Measurements from ENCODE around the gene CAMK2G.
"Not testable (repeated sequence)": the region's sequence is repeated elsewhere in the genome, so short reads cannot be mapped to it uniquely, and the experiment has no call there.

The CAMK2G gene

GRCh38 chr10:73796766-73797165 lies 77.6 kb downstream of the CAMK2G start:
- DNase-seq (ENCODE audit: insufficient read length, low spot score) (no peak), FAIRE-seq (no peak)
- TF ChIP-seq CTCF (IDR thresholded peaks at IDR 0.05; ENCODE audit: insufficient read depth, missing control alignments), result no peak

- FAIRE-seq; DNase-seq (ENCODE audit: insufficient read length, low spot score): not testable (repeated sequence)
Observed at GRCh38 chr10:73796035-73796434, 78.3 kb downstream of the CAMK2G start.

- FAIRE-seq; DNase-seq (ENCODE audit: insufficient read length, low spot score): not testable (repeated sequence)
Observed at GRCh38 chr10:73795491-73795890, 78.9 kb downstream of the CAMK2G start.

GRCh38 chr10:73793456-73793855 lies 80.9 kb downstream of the CAMK2G start:
- no peak for FAIRE-seq
- no peak for TF ChIP-seq CTCF (IDR thresholded peaks at IDR 0.05; ENCODE audit: insufficient read depth, missing control alignments)
- DNase-seq (ENCODE audit: insufficient read length, low spot score), result no peak

GRCh38 chr10:73791871-73792400 lies 82.4 kb downstream of the CAMK2G start:
- FAIRE-seq (no peak), DNase-seq (ENCODE audit: insufficient read length, low spot score) (no peak)
- TF ChIP-seq CTCF (IDR thresholded peaks at IDR 0.05; ENCODE audit: insufficient read depth, missing control alignments), result no peak

- no peak for TF ChIP-seq CTCF (IDR thresholded peaks at IDR 0.05; ENCODE audit: insufficient read depth, missing control alignments)
- DNase-seq (ENCODE audit: insufficient read length, low spot score), result no peak
- no peak for FAIRE-seq
Observed at GRCh38 chr10:73790886-73791625, 83.3 kb downstream of the CAMK2G start.

GRCh38 chr10:73789659-73790055 lies 84.7 kb downstream of the CAMK2G start:
- FAIRE-seq, result no peak

More at GRCh38 chr10:73789659-73790055, 84.7 kb downstream of the CAMK2G start:
- DNase-seq (ENCODE audit: insufficient read length, low spot score), result no peak
- TF ChIP-seq CTCF (IDR thresholded peaks at IDR 0.05; ENCODE audit: insufficient read depth, missing control alignments), result no peak
